Astrocyte (in vitro differentiated cells and primary cell): Measurements from ENCODE around the gene TOM1L2.

Source experiments
- EZH2 ChIP-seq: IDR thresholded peaks from 2 replicates; pipeline ENCODE4 v1.6.1; 2012; ENCODE audit warnings: mild to moderate bottlenecking, low read length, inconsistent platforms; ENCODE audit not compliant: insufficient read depth
- TF ChIP-seq, protein P1 (sequence below): IDR thresholded peaks from 2 replicates; pipeline ENCODE4 v1.5.1; 2011; ENCODE audit warnings: low read depth, mild to moderate bottlenecking, inconsistent platforms, low read length, moderate library complexity; ENCODE audit not compliant: insufficient read depth

DNA sequence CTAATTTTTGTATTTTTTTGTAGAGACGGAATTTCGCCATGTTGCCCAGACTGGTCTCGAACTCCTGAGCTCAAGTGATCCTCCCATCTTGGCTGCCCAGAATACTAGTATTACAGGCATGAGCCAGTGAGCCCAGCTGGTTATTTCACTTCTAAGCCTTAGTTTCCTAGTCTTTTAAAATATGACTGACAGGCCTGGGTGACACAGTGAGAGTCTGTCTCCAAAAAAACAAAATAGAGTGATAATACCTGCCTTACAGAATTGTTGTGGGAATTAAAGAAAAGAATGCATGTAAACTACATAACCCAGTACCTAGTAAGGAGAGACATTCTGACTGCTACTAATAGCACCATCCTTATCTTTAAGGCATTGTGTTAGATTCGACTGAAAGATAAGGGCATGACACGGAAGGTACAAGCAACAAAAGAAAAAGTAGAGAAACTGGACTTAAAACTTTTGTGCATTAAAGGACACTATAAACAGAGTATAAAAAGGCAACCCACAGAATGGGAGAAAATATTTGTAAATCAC is 11.6 kb downstream of the TOM1L2 start:
- TF ChIP-seq, protein P1, sequence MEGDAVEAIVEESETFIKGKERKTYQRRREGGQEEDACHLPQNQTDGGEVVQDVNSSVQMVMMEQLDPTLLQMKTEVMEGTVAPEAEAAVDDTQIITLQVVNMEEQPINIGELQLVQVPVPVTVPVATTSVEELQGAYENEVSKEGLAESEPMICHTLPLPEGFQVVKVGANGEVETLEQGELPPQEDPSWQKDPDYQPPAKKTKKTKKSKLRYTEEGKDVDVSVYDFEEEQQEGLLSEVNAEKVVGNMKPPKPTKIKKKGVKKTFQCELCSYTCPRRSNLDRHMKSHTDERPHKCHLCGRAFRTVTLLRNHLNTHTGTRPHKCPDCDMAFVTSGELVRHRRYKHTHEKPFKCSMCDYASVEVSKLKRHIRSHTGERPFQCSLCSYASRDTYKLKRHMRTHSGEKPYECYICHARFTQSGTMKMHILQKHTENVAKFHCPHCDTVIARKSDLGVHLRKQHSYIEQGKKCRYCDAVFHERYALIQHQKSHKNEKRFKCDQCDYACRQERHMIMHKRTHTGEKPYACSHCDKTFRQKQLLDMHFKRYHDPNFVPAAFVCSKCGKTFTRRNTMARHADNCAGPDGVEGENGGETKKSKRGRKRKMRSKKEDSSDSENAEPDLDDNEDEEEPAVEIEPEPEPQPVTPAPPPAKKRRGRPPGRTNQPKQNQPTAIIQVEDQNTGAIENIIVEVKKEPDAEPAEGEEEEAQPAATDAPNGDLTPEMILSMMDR: no peak
- no peak for TF ChIP-seq EZH2
